Measurements from ENCODE around the gene UQCC5.

The UQCC5 gene

DNA sequence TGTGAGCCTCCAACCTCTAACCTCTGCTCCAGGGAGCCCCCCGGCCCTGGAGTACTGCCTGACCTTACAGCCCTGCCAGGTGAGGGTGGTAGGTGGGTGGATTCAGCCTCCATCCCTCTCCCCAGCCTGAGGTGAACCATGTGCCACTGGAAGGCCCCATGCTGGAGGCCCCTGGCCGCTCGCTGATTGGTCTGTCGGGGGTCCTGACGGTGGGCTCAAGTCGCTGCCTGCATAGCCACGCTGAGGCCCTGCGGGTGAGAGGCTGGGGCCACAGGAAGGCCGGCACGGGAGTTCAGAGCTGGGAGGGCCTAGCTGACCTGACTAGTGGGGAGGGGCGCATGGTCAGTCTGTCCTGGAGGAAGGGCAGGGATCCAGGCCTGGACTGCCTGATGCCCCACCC is 21.8 kb upstream of the UQCC5 start:
- no peak for DNase-seq (ENCODE audit: extremely low read depth, low read depth)
- TF ChIP-seq, protein P1, sequence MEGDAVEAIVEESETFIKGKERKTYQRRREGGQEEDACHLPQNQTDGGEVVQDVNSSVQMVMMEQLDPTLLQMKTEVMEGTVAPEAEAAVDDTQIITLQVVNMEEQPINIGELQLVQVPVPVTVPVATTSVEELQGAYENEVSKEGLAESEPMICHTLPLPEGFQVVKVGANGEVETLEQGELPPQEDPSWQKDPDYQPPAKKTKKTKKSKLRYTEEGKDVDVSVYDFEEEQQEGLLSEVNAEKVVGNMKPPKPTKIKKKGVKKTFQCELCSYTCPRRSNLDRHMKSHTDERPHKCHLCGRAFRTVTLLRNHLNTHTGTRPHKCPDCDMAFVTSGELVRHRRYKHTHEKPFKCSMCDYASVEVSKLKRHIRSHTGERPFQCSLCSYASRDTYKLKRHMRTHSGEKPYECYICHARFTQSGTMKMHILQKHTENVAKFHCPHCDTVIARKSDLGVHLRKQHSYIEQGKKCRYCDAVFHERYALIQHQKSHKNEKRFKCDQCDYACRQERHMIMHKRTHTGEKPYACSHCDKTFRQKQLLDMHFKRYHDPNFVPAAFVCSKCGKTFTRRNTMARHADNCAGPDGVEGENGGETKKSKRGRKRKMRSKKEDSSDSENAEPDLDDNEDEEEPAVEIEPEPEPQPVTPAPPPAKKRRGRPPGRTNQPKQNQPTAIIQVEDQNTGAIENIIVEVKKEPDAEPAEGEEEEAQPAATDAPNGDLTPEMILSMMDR (IDR thresholded peaks at IDR 0.05; ENCODE audit: low read depth, low read length), result no peak

- TF ChIP-seq, protein P1 (IDR thresholded peaks at IDR 0.05; ENCODE audit: low read depth, low read length), result no peak
- no peak for DNase-seq (ENCODE audit: extremely low read depth, low read depth)
Measured at GRCh38 chr3:52515192-52515591, 21.2 kb upstream of the UQCC5 start.

DNA sequence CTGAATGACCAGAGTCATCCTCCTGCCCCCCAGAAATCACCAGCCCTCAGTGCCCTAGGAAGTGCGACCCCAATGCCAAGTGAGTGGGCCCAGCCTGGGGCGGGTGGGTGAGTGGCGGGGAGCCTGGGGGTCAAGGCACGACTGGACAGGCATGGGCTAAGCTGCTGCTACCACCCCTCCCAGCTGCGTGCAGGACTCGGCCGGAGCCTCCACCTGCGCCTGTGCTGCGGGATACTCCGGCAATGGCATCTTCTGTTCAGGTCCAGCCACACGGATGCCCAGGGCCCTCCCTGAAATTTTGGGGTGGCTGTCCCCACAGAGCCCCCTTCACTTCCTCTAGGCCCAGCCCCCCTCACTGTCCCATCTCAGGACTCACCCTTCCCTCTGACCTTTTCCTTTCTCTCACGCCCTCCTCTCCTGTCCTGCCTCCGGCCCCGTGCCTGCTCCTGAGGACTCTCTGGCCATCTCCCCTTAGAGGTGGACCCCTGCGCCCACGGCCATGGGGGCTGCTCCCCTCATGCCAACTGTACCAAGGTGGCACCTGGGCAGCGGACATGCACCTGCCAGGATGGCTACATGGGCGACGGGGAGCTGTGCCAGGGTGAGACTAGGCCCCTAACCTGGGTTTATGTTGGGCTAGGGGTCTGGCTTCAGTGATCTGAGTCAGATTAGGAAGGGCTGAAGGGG is 19.8 kb upstream of the UQCC5 start:
- TF ChIP-seq, protein P1 (IDR thresholded peaks at IDR 0.05; ENCODE audit: low read depth, low read length), result no peak
- DNase-seq (ENCODE audit: extremely low read depth, low read depth), result no peak

- TF ChIP-seq, protein P1 (IDR thresholded peaks at IDR 0.05; ENCODE audit: low read depth, low read length), result no peak
- no peak for DNase-seq (ENCODE audit: extremely low read depth, low read depth)
Measured at GRCh38 chr3:52517796-52518722, 18.3 kb upstream of the UQCC5 start.

- TF ChIP-seq, protein P1 (IDR thresholded peaks at IDR 0.05; ENCODE audit: low read depth, low read length), result no peak
- no peak for DNase-seq (ENCODE audit: extremely low read depth, low read depth)
Measured at GRCh38 chr3:52518723-52519444, 17.5 kb upstream of the UQCC5 start.

DNA sequence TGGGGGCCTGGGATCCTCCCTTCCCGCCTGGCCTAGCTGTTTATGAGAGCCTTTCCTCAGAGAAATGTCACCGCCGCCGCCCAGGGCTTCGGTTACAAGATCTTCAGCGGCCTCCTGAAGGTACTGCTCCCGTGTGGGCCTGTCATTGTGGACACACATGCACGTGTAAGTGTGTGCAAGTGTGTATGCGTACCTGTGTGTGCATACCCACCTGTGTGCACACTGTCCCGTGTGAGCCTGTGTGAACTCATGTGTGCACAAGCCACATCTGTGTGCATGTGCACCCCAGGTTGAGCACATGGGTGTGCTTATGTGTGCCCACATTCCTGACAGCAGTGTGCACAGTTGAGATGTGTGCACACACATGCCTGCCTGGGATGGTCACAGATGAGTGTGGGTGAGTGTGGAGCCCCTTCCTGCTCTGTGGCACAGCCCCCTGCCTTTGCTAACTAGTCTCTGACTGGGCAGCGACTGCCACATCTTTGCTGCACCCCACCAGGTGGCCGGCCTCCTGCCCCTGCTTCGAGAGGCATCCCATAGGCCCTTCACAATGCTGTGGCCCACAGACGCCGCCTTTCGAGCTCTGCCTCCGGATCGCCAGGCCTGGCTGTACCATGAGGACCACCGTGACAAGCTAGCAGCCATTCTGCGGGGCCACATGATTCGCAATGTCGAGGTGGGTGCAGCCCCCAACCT is 16.8 kb upstream of the UQCC5 start:
- TF ChIP-seq, protein P1 (IDR thresholded peaks at IDR 0.05; ENCODE audit: low read depth, low read length), result no peak
- DNase-seq (ENCODE audit: extremely low read depth, low read depth), result no peak
